Measurements from ENCODE around the gene PACS1.
A peak's percentile ranks its signal among the peaks of the same experiment; 100 is the strongest.

The PACS1 gene

GRCh38 chr11:66218036-66218435, 148.0 kb downstream of the PACS1 start:
- DNase-seq = peak in 1 of 10 donors; percentile 5
- intact Hi-C loops (cut with DNase I) = no loop called here

- peak in 1 of 10 donors; percentile 61 for DNase-seq
- intact Hi-C loops (cut with DNase I) = no loop called here
These were observed 149.0 kb downstream of the PACS1 start for GRCh38 chr11:66218846-66219620.

DNA sequence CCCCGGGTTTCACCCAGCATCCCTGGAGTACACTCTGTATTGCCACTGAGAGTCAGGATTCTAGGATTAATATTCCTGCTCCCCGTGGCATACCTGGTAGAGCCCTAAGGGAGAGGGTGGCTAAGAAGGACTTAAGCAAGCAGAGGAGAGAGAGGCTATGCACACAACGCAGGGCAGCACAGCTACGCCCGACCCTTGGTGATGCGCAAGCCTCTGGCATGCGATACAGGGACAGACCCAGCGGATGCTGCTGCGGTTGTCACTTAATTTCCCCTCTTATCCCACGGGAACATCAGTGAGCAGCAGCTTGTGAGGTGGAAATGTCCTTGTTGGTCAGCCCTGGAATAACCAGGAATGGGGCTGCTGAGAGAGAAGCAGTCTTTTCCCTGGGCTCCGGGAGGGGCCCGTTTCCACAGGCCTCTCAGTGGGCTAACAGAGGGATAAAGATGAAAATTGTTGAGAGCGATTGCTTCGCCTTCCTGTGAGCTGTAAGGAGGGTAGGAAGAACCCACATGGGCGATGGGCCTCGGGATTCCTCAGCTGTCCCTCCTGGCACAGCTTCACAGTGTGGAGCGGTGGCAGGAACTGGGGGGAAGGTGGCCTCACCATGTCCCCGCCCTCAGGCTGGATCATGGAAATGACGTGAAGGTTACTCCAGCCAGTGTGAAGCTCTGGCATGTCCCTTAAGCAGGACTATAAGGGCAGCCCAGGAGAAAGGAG, 149.9 kb downstream of the PACS1 start:
- intact Hi-C loops (cut with DNase I) = no loop called here

DNA sequence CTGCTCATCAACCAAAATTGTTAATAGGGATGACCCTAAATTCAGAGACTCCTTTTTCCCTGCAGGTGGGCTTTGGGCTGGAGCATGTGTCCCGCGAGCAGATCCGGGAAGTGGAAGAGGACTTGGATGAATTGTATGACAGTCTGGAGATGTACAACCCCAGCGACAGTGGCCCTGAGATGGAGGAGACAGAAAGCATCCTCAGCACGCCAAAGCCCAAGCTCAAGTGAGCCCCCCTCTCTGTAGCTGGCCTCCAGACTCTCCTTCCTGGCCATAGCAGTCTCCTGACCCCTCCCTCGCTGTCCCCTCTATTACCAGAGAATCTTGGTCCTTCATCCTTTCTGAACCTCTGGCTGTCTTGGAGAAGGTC, 150.5 kb downstream of the PACS1 start:
- peak in 1 of 10 donors; percentile 32 for DNase-seq
- intact Hi-C loops (cut with DNase I) = no loop called here

More for the DNA sequence above, 149.9 kb downstream of the PACS1 start:
- DNase-seq = peak in 1 of 10 donors; percentile 48

DNA sequence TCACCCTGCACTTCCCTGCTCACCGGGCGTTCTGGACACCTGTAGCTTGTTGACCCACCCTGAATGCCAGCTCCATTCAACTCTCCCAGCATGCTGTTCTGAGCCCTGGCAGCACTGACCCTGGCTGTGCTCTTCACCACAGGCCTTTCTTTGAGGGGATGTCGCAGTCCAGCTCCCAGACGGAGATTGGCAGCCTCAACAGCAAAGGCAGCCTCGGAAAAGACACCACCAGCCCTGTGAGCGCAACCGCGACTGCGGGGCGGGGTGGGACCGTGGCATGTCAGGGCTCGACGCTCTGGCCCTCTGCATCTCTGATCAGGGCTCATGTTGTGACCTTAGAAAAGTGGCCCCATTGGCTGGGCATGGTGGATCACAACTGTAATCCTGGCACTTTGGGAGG, 150.9 kb downstream of the PACS1 start:
- intact Hi-C loops (cut with DNase I) = no loop called here

GRCh38 chr11:66221726-66222236, 151.7 kb downstream of the PACS1 start:
- intact Hi-C loops (cut with DNase I) = loop anchor here (1.0 to 2.0 kb wide), 2 partner anchors 37 to 61 kb away; no protein-coding TSS in a partner anchor
- peak in 1 of 10 donors; percentile 66 for DNase-seq

More for the DNA sequence above, 150.9 kb downstream of the PACS1 start:
- DNase-seq = peak in 1 of 10 donors; percentile 68

DNA sequence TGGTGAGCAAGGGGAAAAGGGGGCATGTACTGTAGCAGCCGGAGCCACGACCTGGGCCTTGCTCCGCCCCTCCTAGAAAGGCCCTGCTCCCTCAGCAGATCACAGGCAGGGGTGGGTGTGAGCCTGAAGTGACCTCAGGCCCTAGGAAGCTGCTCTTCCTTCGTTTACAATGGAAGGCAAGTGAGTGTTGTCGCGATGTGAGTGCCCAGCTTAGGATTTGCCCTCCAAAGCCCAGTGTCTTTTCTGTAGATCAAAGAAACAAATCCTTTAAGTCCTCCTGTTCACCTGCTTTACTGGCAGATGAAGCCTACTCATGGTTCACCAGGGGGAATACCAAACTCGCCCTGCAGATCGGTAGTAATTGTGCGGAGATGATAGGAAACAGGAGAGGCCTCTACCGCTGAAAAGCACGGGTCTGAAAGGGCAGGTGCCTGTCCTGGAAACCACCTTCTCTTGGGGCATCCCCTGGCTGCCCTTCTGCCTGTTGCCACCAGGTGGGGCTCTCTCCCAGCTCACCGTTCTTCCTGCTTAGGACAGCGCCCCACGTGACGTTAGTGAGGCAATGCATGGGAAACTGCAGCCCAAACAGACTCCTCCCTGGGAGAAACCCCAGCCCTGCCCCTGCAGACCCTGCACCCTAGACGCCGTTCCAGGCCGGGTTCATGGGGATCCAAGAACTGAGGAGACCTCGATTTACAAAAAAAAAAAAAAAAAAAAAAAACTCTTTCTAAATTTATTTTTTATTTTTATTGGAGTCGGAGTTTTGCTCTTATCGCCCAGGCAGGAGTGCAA, 152.5 kb downstream of the PACS1 start:
- intact Hi-C loops (cut with DNase I) = loop anchor here (1.0 to 2.0 kb wide), 2 partner anchors 36 to 60 kb away; no protein-coding TSS in a partner anchor
- peak; percentile 80 to 98 (median 90) for DNase-seq

- intact Hi-C loops (cut with DNase I) = no loop called here
- DNase-seq = peak in 2 of 10 donors; percentile 29 to 62
These were observed 154.3 kb downstream of the PACS1 start for GRCh38 chr11:66224226-66224855.

DNA sequence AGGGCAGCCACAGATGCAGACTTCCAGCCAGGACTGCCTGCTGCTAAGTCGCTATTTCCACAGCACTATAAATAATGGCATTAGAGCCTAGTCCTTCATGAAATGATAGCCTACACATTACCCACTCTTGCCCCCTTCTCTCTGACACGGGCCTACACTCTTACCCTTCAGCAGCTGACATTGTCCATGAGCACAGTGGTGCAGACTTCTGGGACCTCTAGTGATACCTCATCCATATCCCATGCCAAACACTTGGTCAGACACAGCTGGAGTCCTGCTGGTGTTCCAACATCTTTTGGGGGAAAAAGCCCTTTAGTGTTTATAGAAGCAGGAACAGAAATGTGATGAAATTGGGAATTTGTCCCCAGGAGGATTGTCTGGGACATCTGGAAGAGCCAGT, 155.0 kb downstream of the PACS1 start:
- intact Hi-C loops (cut with DNase I) = no loop called here
- DNase-seq = peak in 2 of 10 donors; percentile 5 to 7

DNA sequence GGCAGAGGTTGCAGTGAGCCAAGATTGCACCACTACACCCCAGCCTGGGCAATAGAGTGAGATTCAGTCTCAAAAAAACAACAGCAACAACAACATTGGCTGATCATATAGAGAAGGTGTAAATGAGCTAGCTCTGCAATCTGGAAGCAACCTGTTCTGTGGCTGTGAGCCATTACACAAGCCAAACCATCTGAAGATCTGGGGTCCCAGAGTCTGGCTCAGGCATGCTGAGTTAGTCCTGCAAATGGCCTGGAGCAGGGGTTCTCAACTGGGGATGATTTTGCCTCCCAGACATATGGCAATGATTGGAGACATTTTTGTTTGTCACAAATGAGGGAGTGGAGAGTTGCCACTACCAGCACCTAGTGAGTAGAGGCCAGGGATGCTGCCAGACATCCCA, 156.0 kb downstream of the PACS1 start:
- DNase-seq = peak in 1 of 10 donors; percentile 44
- intact Hi-C loops (cut with DNase I) = no loop called here

DNA sequence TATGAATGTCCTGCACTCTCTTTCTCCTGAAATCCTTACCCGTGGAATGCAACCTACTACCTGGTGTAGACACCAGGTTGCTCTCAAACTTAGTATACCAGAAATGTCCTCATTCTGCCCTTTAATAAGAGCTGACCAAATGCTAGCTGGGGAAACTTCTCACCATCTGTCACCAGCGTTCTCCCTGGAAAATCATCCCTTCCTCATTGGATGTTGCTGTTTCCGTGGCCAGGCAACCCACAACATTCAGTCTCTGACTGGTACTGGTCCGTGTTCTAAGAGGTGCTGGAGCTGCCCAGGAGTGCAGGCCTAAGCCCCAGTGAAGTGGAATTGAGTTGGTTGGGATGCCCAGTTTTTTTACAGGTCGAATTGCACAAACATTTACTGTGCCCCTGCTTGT, 157.6 kb downstream of the PACS1 start:
- intact Hi-C loops (cut with DNase I) = no loop called here
- DNase-seq = peak in 1 of 10 donors; percentile 1

GRCh38 chr11:66228521-66228920, 158.4 kb downstream of the PACS1 start:
- intact Hi-C loops (cut with DNase I) = no loop called here
- DNase-seq = no peak

DNA sequence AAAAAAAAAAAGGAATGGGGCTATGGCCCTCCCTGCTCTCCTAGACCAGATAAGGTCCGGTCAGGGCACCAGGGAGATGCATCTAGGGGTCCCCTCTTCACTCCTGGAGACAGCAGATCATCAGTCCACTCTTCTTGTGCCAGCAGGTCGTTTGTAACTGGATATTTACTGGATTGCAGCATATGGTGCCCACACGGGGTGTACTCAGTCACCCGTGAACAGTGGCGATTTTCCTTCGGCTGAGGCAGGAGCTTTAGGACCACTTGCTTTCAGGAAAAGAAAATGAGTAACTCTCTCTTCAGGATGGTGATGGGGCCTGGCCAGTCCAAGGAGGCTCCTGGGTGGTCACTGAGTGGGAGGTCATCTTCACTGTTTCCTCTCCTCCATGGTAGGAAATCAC, 160.1 kb downstream of the PACS1 start:
- DNase-seq = no peak
- intact Hi-C loops (cut with DNase I) = no loop called here

DNA sequence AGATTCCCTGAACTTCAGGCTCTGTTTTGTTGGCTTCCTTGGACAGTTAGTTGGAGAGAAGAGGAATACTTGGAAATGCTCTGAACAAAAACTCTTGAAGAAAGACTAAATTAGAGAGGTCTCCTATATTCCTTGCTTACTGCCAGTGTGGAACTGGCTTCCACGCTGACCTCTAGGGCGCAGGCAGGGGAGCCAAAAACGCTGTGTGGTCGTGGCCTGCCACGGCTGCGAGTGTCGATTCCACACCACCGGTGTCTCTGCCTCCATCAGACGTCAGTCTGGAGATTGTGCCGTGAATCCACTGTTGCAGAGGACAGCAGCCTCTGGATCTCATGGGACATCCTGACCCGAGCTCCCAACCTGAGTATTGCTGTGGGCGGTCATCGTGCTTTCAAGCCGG, 160.9 kb downstream of the PACS1 start:
- no peak for DNase-seq
- intact Hi-C loops (cut with DNase I) = no loop called here

GRCh38 chr11:66231561-66231960, 161.5 kb downstream of the PACS1 start:
- DNase-seq = no peak
- intact Hi-C loops (cut with DNase I) = no loop called here

- intact Hi-C loops (cut with DNase I) = no loop called here
- DNase-seq = no peak
These were observed 162.7 kb downstream of the PACS1 start for GRCh38 chr11:66232769-66233168.

GRCh38 chr11:66233301-66233700, 163.2 kb downstream of the PACS1 start:
- no peak for DNase-seq
- intact Hi-C loops (cut with DNase I) = no loop called here

DNA sequence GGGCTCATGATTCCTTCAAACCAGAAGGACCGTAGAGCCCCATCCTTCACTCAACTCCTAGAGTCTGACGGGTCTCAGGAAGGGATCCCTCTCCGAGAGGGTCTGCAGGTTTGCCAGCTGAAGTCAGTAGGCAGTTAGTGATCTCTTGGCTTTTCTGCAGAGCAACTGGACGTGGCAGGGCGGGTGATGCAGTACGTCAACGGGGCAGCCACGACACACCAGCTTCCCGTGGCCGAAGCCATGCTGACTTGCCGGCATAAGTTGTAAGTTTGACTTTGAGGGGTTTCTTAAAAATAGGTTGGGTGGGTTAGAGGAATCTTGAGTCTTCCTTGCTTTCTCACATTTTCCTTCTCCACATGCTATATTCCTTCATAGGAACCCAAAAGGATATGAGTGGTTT, 165.1 kb downstream of the PACS1 start:
- intact Hi-C loops (cut with DNase I) = no loop called here
- no peak for DNase-seq

DNA sequence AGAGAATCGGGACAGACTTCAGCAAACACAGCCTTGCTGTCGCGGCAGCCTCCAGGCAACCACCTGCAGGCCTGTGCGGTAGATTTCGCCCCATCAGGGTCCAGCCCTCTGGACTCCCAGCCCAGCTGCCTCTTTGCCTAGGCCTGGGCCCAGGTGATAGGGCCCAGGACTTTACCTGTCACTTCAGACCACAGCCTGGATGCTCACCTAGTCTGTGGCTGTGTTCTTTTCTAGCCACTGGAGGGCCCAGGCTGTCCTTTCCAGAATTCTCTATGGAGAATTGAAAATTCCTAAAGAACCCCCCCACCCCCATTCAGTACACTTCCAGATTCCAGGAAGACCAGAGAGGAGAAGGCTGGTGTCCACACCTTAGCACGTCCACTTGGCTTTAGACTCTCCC, 167.8 kb downstream of the PACS1 start:
- DNase-seq = no peak
- intact Hi-C loops (cut with DNase I) = no loop called here

GRCh38 chr11:66238786-66239413, 168.8 kb downstream of the PACS1 start:
- DNase-seq = no peak
- intact Hi-C loops (cut with DNase I) = no loop called here
